Activated T-helper 1 cell treated with anti-CD3 and anti-CD28 coated beads, Interleukin-12 subunit alpha, Interleukin-12 subunit beta, Interleukin-2, Interleukin-4 antibody, amounts not matched to agents 30 ng/mL and 10 ng/mL and 1 ng/mL, durations not matched to agents 14 hours and 24 hours and 36 hours (primary cell): ENCODE measurements around the gene THRB. TPM values are rescaled to one million over a fixed set of nuclear protein-coding genes. Genes with fewer than 3 reads are reported as not detected.
A peak's percentile ranks its signal among the peaks of the same experiment; 100 is the strongest.

Experiments
- DNase-seq: peaks from one replicate; pipeline ENCODE4 v3.0.0; 2021; ENCODE audit warnings: low spot score
- H3K27ac Mint-ChIP-seq: one replicate; pipeline ENCODE4 v1.8.0; 2021; ENCODE audit warnings: mild to moderate bottlenecking, mixed read lengths
- H3K27me3 Mint-ChIP-seq: one replicate; pipeline ENCODE4 v1.8.0; 2022; ENCODE audit warnings: mild to moderate bottlenecking, moderate library complexity, mixed read lengths; ENCODE audit not compliant: insufficient read depth
- H3K36me3 Mint-ChIP-seq: one replicate; pipeline ENCODE4 v1.8.0; 2021; ENCODE audit warnings: low read depth, mixed read lengths
- H3K4me1 Mint-ChIP-seq: one replicate; pipeline ENCODE4 v1.8.0; 2021; ENCODE audit warnings: low read depth, mixed read lengths
- H3K4me3 Mint-ChIP-seq: one replicate; pipeline ENCODE4 v1.8.0; 2021; ENCODE audit warnings: mild to moderate bottlenecking, moderate library complexity, mixed read lengths
- H3K9me3 Mint-ChIP-seq: one replicate; pipeline ENCODE4 v1.8.0; 2021; ENCODE audit warnings: mixed read lengths
- intact Hi-C: fragments of 100-400 bp; cut with micrococcal nuclease; formaldehyde crosslinking; loops from one replicate; pipeline ENCODE4 v1.15.1; 2024
- total RNA-seq: library from RNA; stranded (reverse); gene quantifications from 2 replicates; pipeline ENCODE4 v1.2.3, GENCODE V29; 2022

Gene THRB
- total RNA-seq, 1 donor from 2014 or later: not detected

GRCh38 chr3:24245056-24245455 is 249.6 kb downstream of the THRB start:
- no peak overlapping the region for H3K4me3 Mint-ChIP-seq
- peaks cover 2% of the 10 kb centered on the region for H3K27me3 Mint-ChIP-seq

GRCh38 chr3:24244491-24244890 is 250.2 kb downstream of the THRB start:
- Mint-ChIP-seq H3K4me1 (no peaks in the 10 kb centered on the region), H3K27me3 (peaks cover 2% of the 10 kb centered on the region), H3K9me3 (no peaks in the 10 kb centered on the region), H3K4me3 (no peak overlapping the region), H3K36me3 (no peaks in the 10 kb centered on the region), H3K27ac (no peak overlapping the region)
- intact Hi-C loops: no loop called here
- no peak for DNase-seq

More at GRCh38 chr3:24245056-24245455, 249.6 kb downstream of the THRB start:
- intact Hi-C loops: no loop called here
- Mint-ChIP-seq H3K9me3 (no peaks in the 10 kb centered on the region), H3K4me1 (no peaks in the 10 kb centered on the region), H3K27ac (no peak overlapping the region), H3K36me3 (no peaks in the 10 kb centered on the region)
- DNase-seq: no peak

GRCh38 chr3:24242012-24242698 is 252.5 kb downstream of the THRB start:
- intact Hi-C loops: no loop called here
- no peak for DNase-seq
- no peaks in the 10 kb centered on the region for H3K9me3 Mint-ChIP-seq
- H3K4me3 Mint-ChIP-seq: no peak overlapping the region
- H3K27ac Mint-ChIP-seq: no peak overlapping the region
- no peaks in the 10 kb centered on the region for H3K4me1 Mint-ChIP-seq
- H3K27me3 Mint-ChIP-seq: peaks cover 2% of the 10 kb centered on the region
- H3K36me3 Mint-ChIP-seq: no peaks in the 10 kb centered on the region

- Mint-ChIP-seq H3K4me1 (no peaks in the 10 kb centered on the region), H3K27me3 (peaks cover 2% of the 10 kb centered on the region), H3K36me3 (no peaks in the 10 kb centered on the region), H3K4me3 (no peak overlapping the region), H3K27ac (no peak overlapping the region), H3K9me3 (no peaks in the 10 kb centered on the region)
- no peak for DNase-seq
- intact Hi-C loops: no loop called here
Observed at GRCh38 chr3:24240306-24240705, 254.3 kb downstream of the THRB start.

- Mint-ChIP-seq H3K36me3 (no peaks in the 10 kb centered on the region), H3K27ac (no peak overlapping the region), H3K27me3 (peaks cover 2% of the 10 kb centered on the region), H3K4me3 (no peak overlapping the region), H3K4me1 (no peaks in the 10 kb centered on the region), H3K9me3 (no peaks in the 10 kb centered on the region)
- intact Hi-C loops: loop anchor here (1.0 kb wide), 2 partner anchors 52 to 350 kb away; no protein-coding TSS in a partner anchor
- DNase-seq: peak; percentile 8
Observed at GRCh38 chr3:24237971-24238706, 256.5 kb downstream of the THRB start.

- no peak overlapping the region for H3K4me3 Mint-ChIP-seq
- H3K27ac Mint-ChIP-seq: no peak overlapping the region
- no peak for DNase-seq
- H3K9me3 Mint-ChIP-seq: no peaks in the 10 kb centered on the region
- intact Hi-C loops: no loop called here
- peaks cover under 1% of the 10 kb centered on the region for H3K27me3 Mint-ChIP-seq
- no peaks in the 10 kb centered on the region for H3K36me3 Mint-ChIP-seq
- no peaks in the 10 kb centered on the region for H3K4me1 Mint-ChIP-seq
Observed at GRCh38 chr3:24235121-24235520, 259.5 kb downstream of the THRB start.

GRCh38 chr3:24232784-24233183 is 261.9 kb downstream of the THRB start:
- H3K9me3 Mint-ChIP-seq: no peaks in the 10 kb centered on the region
- DNase-seq: no peak
- H3K27ac Mint-ChIP-seq: no peak overlapping the region
- intact Hi-C loops: no loop called here
- no peaks in the 10 kb centered on the region for H3K27me3 Mint-ChIP-seq
- H3K4me1 Mint-ChIP-seq: no peaks in the 10 kb centered on the region
- no peaks in the 10 kb centered on the region for H3K36me3 Mint-ChIP-seq
- no peak overlapping the region for H3K4me3 Mint-ChIP-seq

GRCh38 chr3:24229468-24230221 is 265.0 kb downstream of the THRB start:
- Mint-ChIP-seq H3K4me1 (no peaks in the 10 kb centered on the region), H3K27me3 (no peaks in the 10 kb centered on the region), H3K36me3 (no peaks in the 10 kb centered on the region), H3K27ac (no peak overlapping the region), H3K4me3 (no peak overlapping the region), H3K9me3 (no peaks in the 10 kb centered on the region)
- intact Hi-C loops: no loop called here
- DNase-seq: no peak

- Mint-ChIP-seq H3K9me3 (no peaks in the 10 kb centered on the region), H3K36me3 (no peaks in the 10 kb centered on the region), H3K4me3 (no peak overlapping the region), H3K27ac (no peak overlapping the region), H3K27me3 (no peaks in the 10 kb centered on the region), H3K4me1 (no peaks in the 10 kb centered on the region)
- DNase-seq: no peak
- intact Hi-C loops: no loop called here
Observed at GRCh38 chr3:24227635-24228034, 267.0 kb downstream of the THRB start.

- intact Hi-C loops: no loop called here
- DNase-seq: no peak
- H3K27ac Mint-ChIP-seq: no peak overlapping the region
- no peaks in the 10 kb centered on the region for H3K27me3 Mint-ChIP-seq
- H3K36me3 Mint-ChIP-seq: no peaks in the 10 kb centered on the region
- H3K4me3 Mint-ChIP-seq: no peak overlapping the region
- no peaks in the 10 kb centered on the region for H3K4me1 Mint-ChIP-seq
- no peaks in the 10 kb centered on the region for H3K9me3 Mint-ChIP-seq
Observed at GRCh38 chr3:24226397-24226796, 268.3 kb downstream of the THRB start.

- intact Hi-C loops: no loop called here
- no peaks in the 10 kb centered on the region for H3K36me3 Mint-ChIP-seq
- H3K27me3 Mint-ChIP-seq: no peaks in the 10 kb centered on the region
- no peak overlapping the region for H3K27ac Mint-ChIP-seq
- no peak overlapping the region for H3K4me3 Mint-ChIP-seq
- no peak for DNase-seq
- no peaks in the 10 kb centered on the region for H3K4me1 Mint-ChIP-seq
- H3K9me3 Mint-ChIP-seq: no peaks in the 10 kb centered on the region
Observed at GRCh38 chr3:24225385-24225950, 269.2 kb downstream of the THRB start.

- Mint-ChIP-seq H3K4me1 (no peaks in the 10 kb centered on the region), H3K27me3 (no peaks in the 10 kb centered on the region), H3K27ac (no peak overlapping the region), H3K4me3 (no peak overlapping the region), H3K9me3 (no peaks in the 10 kb centered on the region), H3K36me3 (no peaks in the 10 kb centered on the region)
- no peak for DNase-seq
- intact Hi-C loops: no loop called here
Observed at GRCh38 chr3:24224666-24225384, 269.8 kb downstream of the THRB start.
